Natural killer cell (primary cell): ENCODE results near the gene DCAF5. TPM values are rescaled to one million over a fixed set of nuclear protein-coding genes. Genes with fewer than 3 reads are reported as not detected.
"Not testable (repeated sequence)": the region's sequence is repeated elsewhere in the genome, so short reads cannot be mapped to it uniquely, and the experiment has no call there.

Experiments
- ATAC-seq, 3 donors: fragments of 150-1000 bp in 2 of 3; fragments of 200-7000 bp in 1 of 3; cut with Tn5 transposase; 1 replicate in 1 of 3; 2 replicates in 2 of 3; pipeline ENCODE4 v1.10.0; 2021; ENCODE audit warnings: mild to moderate bottlenecking in 2 of 3, moderate library complexity in 2 of 3
- DNase-seq, 2 donors: peaks; one replicate each; pipeline versions ENCODE4 v3.0.0 to v3.0.0-alpha.2; 2013 to 2021; ENCODE audit warnings: mixed read lengths in 1 of 2
- H3K27ac ChIP-seq: one replicate; pipeline ENCODE4 v1.5.1; 2013; ENCODE audit warnings: mild to moderate bottlenecking, low read length
- H3K27me3 ChIP-seq: one replicate; pipeline ENCODE4 v1.6.1; 2013; ENCODE audit warnings: low read length; ENCODE audit not compliant: control insufficient read depth, insufficient read depth
- H3K36me3 ChIP-seq: one replicate; pipeline ENCODE4 v1.6.1; 2013; ENCODE audit warnings: low read length; ENCODE audit not compliant: control insufficient read depth, insufficient read depth
- H3K4me1 ChIP-seq: one replicate; pipeline ENCODE4 v1.6.1; 2013; ENCODE audit warnings: low read length; ENCODE audit not compliant: control insufficient read depth, insufficient read depth
- H3K4me3 ChIP-seq: one replicate; pipeline ENCODE4 v1.5.1; 2013; ENCODE audit warnings: low read length
- H3K9me3 ChIP-seq: one replicate; pipeline ENCODE4 v1.6.1; 2013; ENCODE audit warnings: low read length; ENCODE audit not compliant: control insufficient read depth, insufficient read depth
- H3K27ac Mint-ChIP-seq, 2 donors: one replicate each; pipeline ENCODE4 v1.8.0; 2022; ENCODE audit warnings: mild to moderate bottlenecking in 2 of 2, mixed read lengths in 2 of 2, moderate library complexity in 1 of 2
- H3K27me3 Mint-ChIP-seq, 2 donors: one replicate each; pipeline ENCODE4 v1.8.0; 2022; ENCODE audit warnings: low read depth in 2 of 2, mixed read lengths in 2 of 2
- H3K36me3 Mint-ChIP-seq: one replicate; pipeline ENCODE4 v1.8.0; 2022; ENCODE audit warnings: mixed read lengths
- H3K4me1 Mint-ChIP-seq, 2 donors: one replicate each; pipeline ENCODE4 v1.8.0; 2022; ENCODE audit warnings: mixed read lengths in 2 of 2
- H3K4me3 Mint-ChIP-seq: one replicate; pipeline ENCODE4 v1.8.0; 2022; ENCODE audit warnings: mild to moderate bottlenecking, moderate library complexity, mixed read lengths
- H3K9me3 Mint-ChIP-seq, 2 donors: one replicate each; pipeline ENCODE4 v1.8.0; 2022; ENCODE audit warnings: mixed read lengths in 2 of 2
- CTCF ChIP-seq: fragments of 200-600 bp; IDR thresholded peaks from one replicate; pipeline ENCODE4 v1.8.0; 2022; ENCODE audit warnings: antibody characterized with exemption
- WGBS: methylation state at CpG from one replicate; pipeline ENCODE4 v1.1.7; 2013; ENCODE audit warnings: missing lambda C conversion rate; ENCODE audit not compliant: insufficient coverage; 5-methylcytosine and 5-hydroxymethylcytosine counted together
- intact Hi-C: fragments of 100-400 bp; cut with micrococcal nuclease; formaldehyde crosslinking; loops from one replicate; pipeline ENCODE4 v1.14.2; 2022
- total RNA-seq, 4 donors: library from RNA; stranded (reverse); fragments of 120-200 nt in 1 of 4; gene quantifications; one replicate each; pipeline versions ENCODE4 v1.2.3 to v1.2.4, GENCODE V29; 2013 to 2022

The DCAF5 gene
- total RNA-seq, 3 donors from 2014 or later (not counting 1 experiment from before 2014, with no cell fraction given), result 92.0 to 112 (median 99.2) TPM

GRCh38 chr14:69181491-69181890 lies 28.6 kb upstream of the DCAF5 start:
- Mint-ChIP-seq H3K4me1 (no peaks in the 10 kb centered on the region), H3K27ac (no peak overlapping the region), H3K4me3 (no peak overlapping the region), H3K27me3 (peaks cover 7 to 10% of the 10 kb centered on the region in 2 donors), H3K36me3 (no peaks in the 10 kb centered on the region), H3K9me3 (no peaks in the 10 kb centered on the region)
- DNase-seq (no peak), ATAC-seq (no peak)
- no peaks in the 10 kb centered on the region for H3K9me3 ChIP-seq
- H3K4me1 ChIP-seq, result no peaks in the 10 kb centered on the region
- H3K4me3 ChIP-seq, result no peak overlapping the region
- no peaks in the 10 kb centered on the region for H3K27me3 ChIP-seq
- no peaks in the 10 kb centered on the region for H3K36me3 ChIP-seq
- no peak for TF ChIP-seq CTCF
- intact Hi-C loops, result no loop called here
- no peak overlapping the region for H3K27ac ChIP-seq

GRCh38 chr14:69175130-69175529 lies 22.2 kb upstream of the DCAF5 start:
- H3K27me3 Mint-ChIP-seq, result peaks cover 5 to 14% of the 10 kb centered on the region in 2 donors
- Histone ChIP-seq H3K4me1 (no peaks in the 10 kb centered on the region), H3K9me3 (no peaks in the 10 kb centered on the region), H3K27ac (no peak overlapping the region), H3K4me3 (no peak overlapping the region), H3K27me3 (no peaks in the 10 kb centered on the region), H3K36me3 (no peaks in the 10 kb centered on the region)
- H3K27ac Mint-ChIP-seq, result no peak overlapping the region
- no peaks in the 10 kb centered on the region for H3K36me3 Mint-ChIP-seq
- no peak for ATAC-seq
- no peak for DNase-seq
- no peak overlapping the region for H3K4me3 Mint-ChIP-seq
- no peak for TF ChIP-seq CTCF
- H3K9me3 Mint-ChIP-seq, result no peaks in the 10 kb centered on the region
- H3K4me1 Mint-ChIP-seq, result no peaks in the 10 kb centered on the region
- intact Hi-C loops, result no loop called here

- no peaks in the 10 kb centered on the region for H3K9me3 ChIP-seq
- no peaks in the 10 kb centered on the region for H3K27me3 ChIP-seq
- intact Hi-C loops, result no loop called here
- H3K36me3 ChIP-seq, result no peaks in the 10 kb centered on the region
- no peaks in the 10 kb centered on the region for H3K36me3 Mint-ChIP-seq
- H3K4me1 ChIP-seq, result no peaks in the 10 kb centered on the region
- peaks cover 5 to 7% of the 10 kb centered on the region in 2 donors for H3K27me3 Mint-ChIP-seq
- no peak overlapping the region for H3K4me3 ChIP-seq
- no peak overlapping the region for H3K4me3 Mint-ChIP-seq
- WGBS, result 90% methylated on average over 2 of the region's 2 CpGs
- no peak for TF ChIP-seq CTCF
- H3K9me3 Mint-ChIP-seq, result no peaks in the 10 kb centered on the region
- DNase-seq (no peak), ATAC-seq (no peak)
- no peaks in the 10 kb centered on the region for H3K4me1 Mint-ChIP-seq
- no peak overlapping the region for H3K27ac ChIP-seq
- H3K27ac Mint-ChIP-seq, result no peak overlapping the region
These were observed 18.6 kb upstream of the DCAF5 start for GRCh38 chr14:69171569-69171968.

- intact Hi-C loops, result no loop called here
- Histone ChIP-seq H3K27me3 (no peaks in the 10 kb centered on the region), H3K9me3 (no peaks in the 10 kb centered on the region), H3K36me3 (no peaks in the 10 kb centered on the region), H3K27ac (no peak overlapping the region), H3K4me1 (no peaks in the 10 kb centered on the region), H3K4me3 (no peak overlapping the region)
- Mint-ChIP-seq H3K4me3 (no peak overlapping the region), H3K9me3 (no peaks in the 10 kb centered on the region), H3K36me3 (no peaks in the 10 kb centered on the region), H3K27ac (no peak overlapping the region), H3K27me3 (peaks cover 6 to 7% of the 10 kb centered on the region in 2 donors), H3K4me1 (no peaks in the 10 kb centered on the region)
- DNase-seq (no peak), ATAC-seq (no peak)
- no peak for TF ChIP-seq CTCF
- 89% methylated on average over 1 of the region's 1 CpG for WGBS
These were observed 17.9 kb upstream of the DCAF5 start for GRCh38 chr14:69170839-69171238.

- H3K27ac Mint-ChIP-seq, H3K4me3 ChIP-seq, DNase-seq, intact Hi-C loops, ATAC-seq, H3K4me3 Mint-ChIP-seq, H3K4me1 Mint-ChIP-seq, H3K4me1 ChIP-seq, H3K9me3 Mint-ChIP-seq, H3K36me3 ChIP-seq, H3K27ac ChIP-seq, H3K9me3 ChIP-seq: not testable (repeated sequence)
- peaks cover 26% of the 10 kb centered on the region for H3K36me3 Mint-ChIP-seq
- 87% methylated on average over 2 of the region's 2 CpGs for WGBS
- H3K27me3 Mint-ChIP-seq, result peaks cover 32 to 40% of the 10 kb centered on the region in 2 donors
- H3K27me3 ChIP-seq, result peaks cover 18% of the 10 kb centered on the region
These were observed 12.9 kb upstream of the DCAF5 start for GRCh38 chr14:69165787-69166186.
